ENCODE data around the gene GRID1. TPM values are rescaled to one million over a fixed set of nuclear protein-coding genes. Genes with fewer than 3 reads are reported as not detected.
"Not testable (repeated sequence)": the region's sequence is repeated elsewhere in the genome, so short reads cannot be mapped to it uniquely, and the experiment has no call there.

The GRID1 gene
- total RNA-seq, 1 experiment from 2014 or later, result 0.31 TPM

DNA sequence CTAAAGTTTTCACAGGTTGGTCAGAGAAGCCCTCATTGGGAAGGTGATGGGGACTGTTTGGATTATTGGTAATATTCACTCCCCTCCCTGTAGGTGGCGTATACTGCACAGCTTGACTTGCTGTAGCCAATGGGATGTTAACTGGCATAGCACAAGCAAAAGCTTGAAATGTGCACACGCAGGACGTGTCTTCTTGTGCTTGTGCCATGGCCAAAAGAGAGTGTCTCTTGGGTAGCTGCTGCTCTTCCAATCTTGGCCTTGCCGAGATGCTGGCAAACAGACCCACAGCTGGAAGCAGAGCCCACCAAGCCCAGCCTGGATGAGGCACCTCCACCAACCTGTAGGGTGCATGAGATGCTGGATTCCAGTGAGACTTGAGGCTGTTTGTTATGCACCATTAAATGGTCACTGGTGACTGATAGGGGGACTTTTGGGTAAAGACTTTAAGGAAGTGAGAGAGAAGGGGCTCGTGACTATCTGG is 266.0 kb downstream of the GRID1 start:
- Histone ChIP-seq H3K36me3 (replicated peaks; ENCODE audit: control insufficient read depth, insufficient read depth, low read length) (no peaks in the 10 kb centered on the region), H3K27me3 (ENCODE audit: control insufficient read depth, insufficient read depth, low read length) (no peaks in the 10 kb centered on the region), H3K4me3 (ENCODE audit: insufficient read depth, low read depth, low read length) (no peak overlapping the region)
- DNase-seq, result peak; percentile 72

DNA sequence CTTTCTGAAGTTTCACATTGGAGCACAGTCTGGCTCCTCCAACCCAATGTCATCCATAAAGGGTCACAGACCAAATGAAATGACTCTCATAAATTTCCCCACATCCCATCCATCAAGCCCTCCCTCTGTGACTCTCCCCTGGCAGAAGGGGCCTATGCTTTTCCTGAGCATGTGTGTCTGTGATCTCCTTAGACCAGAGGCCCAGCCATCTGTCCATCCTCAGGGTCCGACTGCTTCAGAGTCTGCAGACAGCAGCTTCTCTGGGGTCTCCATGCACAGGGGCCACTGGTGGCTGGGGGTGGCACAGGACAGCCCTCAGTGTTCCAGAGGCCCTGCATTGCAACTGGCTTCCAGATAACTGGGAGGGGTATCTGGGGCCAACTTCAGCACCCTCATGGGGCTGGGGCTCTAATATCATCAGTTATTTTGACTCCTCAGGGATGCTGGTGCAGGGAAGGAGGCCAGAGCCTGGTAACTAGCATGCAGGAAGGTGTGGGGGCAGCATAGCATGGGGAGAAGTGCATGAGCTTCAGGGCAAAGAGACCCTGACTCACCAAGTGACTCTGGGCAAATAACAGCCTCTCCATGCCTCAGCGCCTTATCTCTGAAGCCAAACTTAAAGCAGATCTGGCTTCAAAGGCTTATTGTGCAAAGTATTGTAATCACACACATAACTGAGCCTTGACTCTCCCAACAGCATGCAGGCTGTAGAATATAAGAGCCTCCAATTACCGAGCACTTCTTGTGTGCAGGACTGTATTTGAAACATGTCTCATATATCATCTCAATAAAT is 266.9 kb downstream of the GRID1 start:
- no peaks in the 10 kb centered on the region for H3K36me3 ChIP-seq (replicated peaks; ENCODE audit: control insufficient read depth, insufficient read depth, low read length)
- DNase-seq, result no peak

DNA sequence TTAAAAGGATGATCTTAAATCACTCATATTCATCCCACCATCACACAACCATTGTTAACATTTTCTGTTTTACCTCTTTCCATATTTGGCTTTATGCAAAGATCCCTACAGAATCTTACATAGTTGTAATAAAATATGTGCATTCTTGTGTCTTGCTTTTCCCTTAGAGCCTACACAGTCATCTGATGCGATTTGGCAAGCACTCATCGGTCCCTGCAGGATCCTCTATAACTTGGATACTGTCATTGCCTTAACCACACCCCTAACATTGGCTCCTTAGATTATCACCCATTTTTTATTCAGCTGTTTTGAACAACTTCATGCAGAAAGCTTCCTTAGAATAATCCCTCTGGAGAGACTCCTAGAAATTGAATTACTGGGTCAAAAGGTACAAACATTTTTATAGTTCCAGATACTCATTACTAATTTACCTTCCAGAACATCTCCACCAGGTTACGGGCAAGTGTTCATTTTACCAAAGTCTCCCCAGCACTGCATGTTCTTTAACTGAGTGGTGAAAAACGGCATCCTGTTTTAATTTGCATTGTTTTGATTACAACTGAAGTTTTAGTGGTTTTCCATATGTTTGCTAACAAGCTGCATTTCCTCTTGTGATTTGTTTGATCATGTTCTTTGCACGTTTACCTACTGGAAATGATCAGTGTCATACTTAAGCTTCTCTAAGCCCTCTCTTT is 268.3 kb downstream of the GRID1 start:
- DNase-seq, result no peak
- Histone ChIP-seq H3K36me3 (replicated peaks; ENCODE audit: control insufficient read depth, insufficient read depth, low read length) (no peaks in the 10 kb centered on the region), H3K27me3 (ENCODE audit: control insufficient read depth, insufficient read depth, low read length) (no peaks in the 10 kb centered on the region), H3K4me3 (ENCODE audit: insufficient read depth, low read depth, low read length) (no peak overlapping the region)

More for the DNA sequence above, 266.9 kb downstream of the GRID1 start:
- H3K27me3 ChIP-seq (ENCODE audit: control insufficient read depth, insufficient read depth, low read length), result no peaks in the 10 kb centered on the region
- H3K4me3 ChIP-seq (ENCODE audit: insufficient read depth, low read depth, low read length), result no peak overlapping the region

DNA sequence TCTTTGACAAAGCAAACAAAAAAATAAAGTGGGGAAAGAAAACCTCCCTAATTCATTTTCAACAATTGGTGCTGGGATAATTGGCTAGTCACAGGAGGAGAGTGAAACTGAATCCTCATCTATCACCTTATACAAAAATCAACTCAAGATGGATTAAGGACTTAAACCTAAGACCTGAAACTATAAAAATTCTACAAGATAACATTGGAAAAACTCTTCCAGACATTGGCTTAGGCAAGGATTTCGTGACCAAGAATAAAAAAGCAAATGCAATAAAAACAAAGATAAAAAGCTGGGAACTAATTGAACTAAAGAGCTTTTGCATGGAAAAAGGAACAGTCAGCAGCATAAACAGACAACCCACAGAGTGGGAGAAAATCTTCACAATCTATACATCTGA is 271.5 kb downstream of the GRID1 start:
- not testable (repeated sequence) for H3K27me3 ChIP-seq (ENCODE audit: control insufficient read depth, insufficient read depth, low read length); H3K4me3 ChIP-seq (ENCODE audit: insufficient read depth, low read depth, low read length); DNase-seq; H3K36me3 ChIP-seq (replicated peaks; ENCODE audit: control insufficient read depth, insufficient read depth, low read length)

DNA sequence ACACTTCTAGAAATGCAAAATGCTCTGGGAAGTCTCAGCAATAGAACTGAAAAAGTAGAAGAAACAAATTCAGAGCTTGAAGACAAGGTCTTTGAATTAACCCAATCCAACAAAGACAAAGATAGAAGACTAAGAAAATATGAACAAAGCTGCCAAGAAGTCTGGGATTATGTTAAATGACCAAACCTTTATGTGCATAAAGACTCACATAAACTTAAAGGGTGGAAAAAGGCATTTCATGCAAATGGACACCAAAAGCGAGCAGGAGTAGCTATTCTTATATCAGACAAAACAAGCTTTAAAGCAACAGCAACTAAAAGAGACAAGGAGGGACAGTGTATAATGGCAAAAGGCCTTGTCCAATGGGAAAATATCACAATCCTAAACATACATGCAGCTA is 274.3 kb downstream of the GRID1 start:
- not testable (repeated sequence) for H3K27me3 ChIP-seq (ENCODE audit: control insufficient read depth, insufficient read depth, low read length); H3K4me3 ChIP-seq (ENCODE audit: insufficient read depth, low read depth, low read length); DNase-seq; H3K36me3 ChIP-seq (replicated peaks; ENCODE audit: control insufficient read depth, insufficient read depth, low read length)

DNA sequence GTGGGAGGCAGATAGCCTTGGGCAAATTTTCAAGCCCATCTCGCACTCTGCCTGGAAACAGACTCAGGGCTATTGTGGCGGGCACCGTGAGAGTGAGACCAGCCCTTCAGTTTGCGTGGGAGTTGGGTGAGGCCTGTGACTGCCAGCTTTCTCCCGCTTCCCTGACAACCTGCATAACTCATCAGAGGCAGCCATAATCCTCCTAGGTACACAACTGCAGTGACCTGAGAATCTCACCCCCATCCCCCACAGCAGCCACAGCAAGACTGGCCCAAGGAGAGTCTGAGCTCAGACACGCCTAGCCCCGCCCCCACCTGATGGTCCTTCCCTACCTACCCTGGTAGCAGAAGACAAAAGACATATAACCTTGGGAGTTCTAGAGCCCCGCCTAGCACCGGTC is 275.4 kb downstream of the GRID1 start:
- Histone ChIP-seq H3K27me3 (ENCODE audit: control insufficient read depth, insufficient read depth, low read length) (no peaks in the 10 kb centered on the region), H3K4me3 (ENCODE audit: insufficient read depth, low read depth, low read length) (no peak overlapping the region), H3K36me3 (replicated peaks; ENCODE audit: control insufficient read depth, insufficient read depth, low read length) (no peaks in the 10 kb centered on the region)
- no peak for DNase-seq

DNA sequence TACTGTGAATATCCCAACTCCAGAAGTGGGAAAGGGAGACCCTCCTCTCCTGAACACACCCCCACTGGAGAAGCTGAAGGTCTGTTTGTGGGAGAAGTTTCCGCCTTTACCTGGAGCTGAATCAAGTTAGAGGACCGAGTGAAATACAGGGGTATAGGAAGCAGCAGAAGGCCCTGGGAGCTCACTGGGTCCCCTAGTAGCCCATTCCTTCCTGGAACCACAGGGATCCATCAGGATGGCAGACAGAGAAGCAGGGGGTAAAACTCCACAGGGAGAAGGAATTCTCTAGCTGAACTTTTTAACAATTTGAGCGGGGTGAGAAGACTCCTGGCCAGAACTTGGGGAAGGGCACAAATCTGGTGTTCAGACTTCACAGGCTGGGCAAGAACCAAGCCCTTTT is 275.8 kb downstream of the GRID1 start:
- Histone ChIP-seq H3K4me3 (ENCODE audit: insufficient read depth, low read depth, low read length) (no peak overlapping the region), H3K27me3 (ENCODE audit: control insufficient read depth, insufficient read depth, low read length) (no peaks in the 10 kb centered on the region), H3K36me3 (replicated peaks; ENCODE audit: control insufficient read depth, insufficient read depth, low read length) (no peaks in the 10 kb centered on the region)
- DNase-seq, result no peak

DNA sequence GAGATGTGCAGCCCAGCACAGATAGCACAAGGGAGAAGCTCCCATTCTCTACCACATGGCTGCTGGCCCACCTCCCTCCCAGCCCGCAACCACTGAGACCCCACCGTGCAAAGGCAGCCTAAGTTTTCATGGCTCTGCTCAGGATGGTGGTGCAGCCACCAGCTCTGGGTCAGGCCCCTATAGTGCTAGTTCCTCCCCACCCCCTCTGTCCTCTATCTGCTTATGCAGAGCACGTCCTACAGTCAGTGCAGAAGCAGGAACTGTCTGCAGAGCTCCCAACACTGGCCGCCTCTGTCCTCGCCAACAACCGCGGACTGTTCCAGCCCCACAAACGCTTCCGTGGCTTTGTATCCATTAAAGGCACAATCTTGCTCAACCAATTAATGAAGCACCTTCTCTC is 278.9 kb downstream of the GRID1 start:
- Histone ChIP-seq H3K36me3 (replicated peaks; ENCODE audit: control insufficient read depth, insufficient read depth, low read length) (no peaks in the 10 kb centered on the region), H3K27me3 (ENCODE audit: control insufficient read depth, insufficient read depth, low read length) (no peaks in the 10 kb centered on the region), H3K4me3 (ENCODE audit: insufficient read depth, low read depth, low read length) (no peak overlapping the region)
- DNase-seq, result no peak

DNA sequence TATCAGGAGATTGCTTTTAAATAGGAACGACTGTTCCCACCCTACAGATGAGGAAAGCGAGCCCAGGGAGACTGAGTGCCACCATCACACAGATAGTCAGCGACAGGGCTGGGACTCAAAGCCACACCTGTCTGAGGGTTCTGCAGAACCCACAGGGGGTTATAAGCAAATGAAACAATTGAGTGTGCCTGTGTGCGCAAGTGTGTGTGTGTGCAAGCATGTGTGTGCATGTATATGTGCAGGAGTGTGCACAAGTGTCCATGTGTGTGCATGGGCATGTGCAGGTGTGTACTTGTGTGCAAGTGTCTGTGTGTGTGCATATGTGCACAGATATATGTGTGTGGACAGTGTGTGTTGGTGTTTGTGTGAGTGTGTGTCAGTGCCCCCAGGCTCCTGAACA is 280.2 kb downstream of the GRID1 start:
- no peaks in the 10 kb centered on the region for H3K36me3 ChIP-seq (replicated peaks; ENCODE audit: control insufficient read depth, insufficient read depth, low read length)
- H3K4me3 ChIP-seq (ENCODE audit: insufficient read depth, low read depth, low read length), result no peak overlapping the region
- DNase-seq, result no peak
- H3K27me3 ChIP-seq (ENCODE audit: control insufficient read depth, insufficient read depth, low read length), result no peaks in the 10 kb centered on the region

DNA sequence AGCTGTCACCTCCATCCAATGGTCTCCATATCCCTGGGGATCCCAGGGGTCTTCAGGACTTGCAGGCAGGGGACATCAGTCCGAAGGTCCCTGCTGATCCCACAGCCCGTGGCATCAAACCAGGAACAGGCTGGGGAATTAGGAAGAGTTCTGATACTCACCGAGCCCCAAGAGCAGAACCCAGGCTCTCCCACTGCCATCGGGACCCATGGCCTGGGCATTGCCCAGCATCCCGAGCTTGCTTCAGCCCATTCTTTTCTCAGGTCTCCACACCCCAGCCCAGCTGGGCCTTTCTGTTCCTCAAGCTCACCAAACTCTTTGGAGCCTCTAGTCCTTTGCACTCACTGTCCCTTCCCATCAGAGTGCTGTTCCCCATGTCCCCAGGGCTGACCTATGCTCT is 280.9 kb downstream of the GRID1 start:
- Histone ChIP-seq H3K36me3 (replicated peaks; ENCODE audit: control insufficient read depth, insufficient read depth, low read length) (no peaks in the 10 kb centered on the region), H3K4me3 (ENCODE audit: insufficient read depth, low read depth, low read length) (no peak overlapping the region), H3K27me3 (ENCODE audit: control insufficient read depth, insufficient read depth, low read length) (no peaks in the 10 kb centered on the region)
- no peak for DNase-seq

DNA sequence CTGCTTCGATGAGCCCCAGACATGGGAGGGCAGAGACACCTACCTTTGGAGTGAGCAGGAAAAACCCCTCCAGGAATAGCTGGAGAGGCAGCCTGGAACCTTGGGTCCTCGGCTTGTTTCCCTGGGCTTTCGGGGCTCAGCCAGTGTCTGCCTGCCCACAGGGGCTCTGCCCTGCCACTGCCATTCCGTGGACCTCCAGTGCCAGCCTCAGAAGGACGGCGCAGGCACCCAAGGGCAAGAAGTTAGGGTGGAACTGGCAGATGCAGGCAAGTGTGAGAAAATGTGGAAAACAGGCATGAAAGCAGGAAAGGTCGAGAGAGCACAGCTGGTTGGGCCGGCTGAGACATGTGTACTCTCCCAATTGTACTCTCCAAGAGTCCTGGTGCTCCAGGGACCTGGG is 281.5 kb downstream of the GRID1 start:
- no peak overlapping the region for H3K4me3 ChIP-seq (ENCODE audit: insufficient read depth, low read depth, low read length)
- no peaks in the 10 kb centered on the region for H3K36me3 ChIP-seq (replicated peaks; ENCODE audit: control insufficient read depth, insufficient read depth, low read length)
- no peak for DNase-seq
- no peaks in the 10 kb centered on the region for H3K27me3 ChIP-seq (ENCODE audit: control insufficient read depth, insufficient read depth, low read length)

DNA sequence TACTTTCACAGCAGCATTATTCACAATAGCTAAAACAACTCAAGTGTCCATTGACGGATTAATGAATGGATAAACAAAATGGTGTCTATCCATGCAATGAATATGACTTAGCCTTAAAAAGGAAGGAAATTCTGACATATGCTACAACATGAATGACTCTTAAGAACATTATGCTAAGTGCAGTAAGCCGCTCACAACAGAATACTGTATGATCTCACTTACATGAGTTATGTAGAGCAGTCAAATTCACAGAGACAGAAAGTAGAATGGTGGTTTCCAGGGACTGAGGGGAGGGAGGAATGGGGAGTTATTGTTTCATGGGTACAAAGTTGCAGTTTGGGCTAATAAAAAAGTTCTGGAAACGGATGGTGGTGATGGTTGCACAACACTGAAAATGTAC is 282.0 kb downstream of the GRID1 start:
- Histone ChIP-seq H3K4me3 (ENCODE audit: insufficient read depth, low read depth, low read length) (no peak overlapping the region), H3K36me3 (replicated peaks; ENCODE audit: control insufficient read depth, insufficient read depth, low read length) (no peaks in the 10 kb centered on the region)

DNA sequence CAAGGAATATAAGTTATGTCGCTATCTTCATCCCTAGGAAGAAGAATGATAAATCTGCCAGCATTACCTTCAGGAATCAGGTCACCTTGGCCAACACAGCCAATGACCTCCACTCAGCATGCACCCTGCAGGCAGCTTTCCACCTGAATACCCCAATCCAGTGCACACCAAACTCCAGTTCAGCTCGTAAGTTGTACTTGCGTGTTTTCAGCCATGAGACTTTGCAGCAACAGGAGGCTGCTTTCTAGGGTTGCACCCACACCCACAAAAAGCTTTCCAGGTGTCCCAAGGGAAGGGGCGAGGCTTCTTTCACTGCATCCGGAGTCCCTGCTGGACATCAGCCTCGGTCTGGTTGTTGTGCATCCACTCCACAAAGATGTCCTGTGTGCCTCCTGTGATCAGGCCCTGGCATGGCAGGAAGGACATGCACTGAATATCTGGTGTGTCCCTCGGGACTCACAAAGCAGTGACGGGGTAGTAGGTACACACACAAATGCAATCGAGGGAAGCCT is 282.9 kb downstream of the GRID1 start:
- DNase-seq, result no peak
- no peaks in the 10 kb centered on the region for H3K36me3 ChIP-seq (replicated peaks; ENCODE audit: control insufficient read depth, insufficient read depth, low read length)
- no peak overlapping the region for H3K4me3 ChIP-seq (ENCODE audit: insufficient read depth, low read depth, low read length)
- H3K27me3 ChIP-seq (ENCODE audit: control insufficient read depth, insufficient read depth, low read length), result no peaks in the 10 kb centered on the region

More for the DNA sequence above, 282.0 kb downstream of the GRID1 start:
- no peaks in the 10 kb centered on the region for H3K27me3 ChIP-seq (ENCODE audit: control insufficient read depth, insufficient read depth, low read length)
- DNase-seq, result no peak

DNA sequence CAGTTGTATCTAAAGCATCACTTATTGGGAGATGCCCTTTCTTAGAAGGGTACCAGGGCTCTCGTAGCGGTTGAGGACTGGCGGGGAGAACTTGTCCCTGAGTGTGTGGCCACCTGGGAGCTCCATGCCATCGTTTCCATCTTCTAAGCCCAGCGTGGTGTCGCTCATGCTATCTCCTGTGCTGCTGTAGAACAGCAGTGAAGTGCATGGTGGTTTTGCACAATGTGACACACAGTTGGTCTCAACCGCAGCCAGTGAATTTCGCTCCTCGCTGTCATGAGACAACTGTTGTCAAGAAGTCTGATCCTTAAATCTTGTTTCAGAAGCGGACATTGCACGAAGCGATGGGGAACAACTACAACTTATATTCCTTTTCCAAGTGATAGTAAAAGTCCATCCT is 283.4 kb downstream of the GRID1 start:
- DNase-seq, result no peak
- Histone ChIP-seq H3K36me3 (replicated peaks; ENCODE audit: control insufficient read depth, insufficient read depth, low read length) (no peaks in the 10 kb centered on the region), H3K27me3 (ENCODE audit: control insufficient read depth, insufficient read depth, low read length) (no peaks in the 10 kb centered on the region)

DNA sequence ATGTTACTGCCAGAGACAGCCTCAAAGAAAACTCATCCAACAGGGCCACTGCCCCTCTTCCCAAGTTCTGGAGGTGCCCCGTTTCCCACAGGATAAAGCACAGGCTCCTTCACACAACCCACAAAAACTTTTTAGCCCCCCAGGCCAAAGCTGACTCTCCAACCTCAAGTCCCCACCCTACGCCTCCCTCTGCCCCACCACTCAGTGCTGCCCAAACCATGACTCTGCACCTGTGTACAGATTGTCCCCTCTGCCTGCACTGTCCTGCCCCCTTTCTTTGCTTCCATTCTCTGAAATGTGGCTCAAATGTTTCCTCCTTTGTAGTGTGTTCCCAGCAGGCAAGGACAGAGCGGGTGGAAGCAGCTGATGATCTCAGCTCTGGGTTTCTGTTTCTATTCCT is 284.0 kb downstream of the GRID1 start:
- Histone ChIP-seq H3K36me3 (replicated peaks; ENCODE audit: control insufficient read depth, insufficient read depth, low read length) (no peaks in the 10 kb centered on the region), H3K27me3 (ENCODE audit: control insufficient read depth, insufficient read depth, low read length) (no peaks in the 10 kb centered on the region), H3K4me3 (ENCODE audit: insufficient read depth, low read depth, low read length) (no peak overlapping the region)
- DNase-seq, result no peak

More for the DNA sequence above, 283.4 kb downstream of the GRID1 start:
- no peak overlapping the region for H3K4me3 ChIP-seq (ENCODE audit: insufficient read depth, low read depth, low read length)
